Measurements from ENCODE around the gene N4BP2L2. TPM values are rescaled to one million over a fixed set of nuclear protein-coding genes. Genes with fewer than 3 reads are reported as not detected.

Gene N4BP2L2
- total and polyA plus RNA-seq, 2 of the 8 experiments (the other 6 are each of a cell fraction or from before 2014, with no cell fraction given): 14.6 to 67.6 TPM

DNA sequence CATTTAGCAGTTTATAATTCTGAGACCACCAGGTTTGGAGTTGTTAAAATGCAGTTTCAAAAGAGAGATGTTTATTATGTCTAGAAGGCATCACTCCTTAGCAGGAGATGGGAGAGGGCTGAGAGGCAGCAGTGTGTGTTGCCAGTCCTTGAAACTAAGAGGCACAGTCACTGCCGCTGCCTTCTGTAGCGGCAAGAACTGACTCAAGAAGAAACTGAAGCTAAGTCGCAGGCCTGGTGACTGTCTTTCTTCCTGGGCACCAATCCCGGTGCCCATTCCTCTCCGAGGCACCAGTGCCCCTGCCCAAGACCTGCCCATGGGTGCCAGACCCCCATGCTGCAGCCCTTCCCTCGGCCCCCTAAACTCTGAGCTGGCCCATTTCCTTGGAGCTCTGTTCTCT lies 130.7 kb downstream of the N4BP2L2 start (continued):
- TF ChIP-seq, protein P1, sequence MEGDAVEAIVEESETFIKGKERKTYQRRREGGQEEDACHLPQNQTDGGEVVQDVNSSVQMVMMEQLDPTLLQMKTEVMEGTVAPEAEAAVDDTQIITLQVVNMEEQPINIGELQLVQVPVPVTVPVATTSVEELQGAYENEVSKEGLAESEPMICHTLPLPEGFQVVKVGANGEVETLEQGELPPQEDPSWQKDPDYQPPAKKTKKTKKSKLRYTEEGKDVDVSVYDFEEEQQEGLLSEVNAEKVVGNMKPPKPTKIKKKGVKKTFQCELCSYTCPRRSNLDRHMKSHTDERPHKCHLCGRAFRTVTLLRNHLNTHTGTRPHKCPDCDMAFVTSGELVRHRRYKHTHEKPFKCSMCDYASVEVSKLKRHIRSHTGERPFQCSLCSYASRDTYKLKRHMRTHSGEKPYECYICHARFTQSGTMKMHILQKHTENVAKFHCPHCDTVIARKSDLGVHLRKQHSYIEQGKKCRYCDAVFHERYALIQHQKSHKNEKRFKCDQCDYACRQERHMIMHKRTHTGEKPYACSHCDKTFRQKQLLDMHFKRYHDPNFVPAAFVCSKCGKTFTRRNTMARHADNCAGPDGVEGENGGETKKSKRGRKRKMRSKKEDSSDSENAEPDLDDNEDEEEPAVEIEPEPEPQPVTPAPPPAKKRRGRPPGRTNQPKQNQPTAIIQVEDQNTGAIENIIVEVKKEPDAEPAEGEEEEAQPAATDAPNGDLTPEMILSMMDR (IDR thresholded peaks at IDR 0.05; ENCODE audit: control extremely low read depth in 1 of 3, insufficient read depth in 1 of 3, low read depth in 1 of 3, low read length in 3 of 3): no peak
- TF ChIP-seq KDM4A (IDR thresholded peaks at IDR 0.05; ENCODE audit: low read depth, low read length, severe bottlenecking) (no peak), HDAC2 (IDR thresholded peaks at IDR 0.05; ENCODE audit: borderline replicate concordance in 1 of 2, low read depth in 2 of 2, low read length in 2 of 2) (no peak), TAF7 (optimal IDR thresholded peaks at IDR 0.05; ENCODE audit: borderline replicate concordance, low read depth, low read length) (no peak), RFX5 (IDR thresholded peaks at IDR 0.05; ENCODE audit: borderline replicate concordance, low read depth, low read length) (no peak), MAFK (IDR thresholded peaks at IDR 0.05; ENCODE audit: low read depth, low read length) (no peak), RNF2 (IDR thresholded peaks at IDR 0.05; ENCODE audit: borderline replicate concordance, low read depth, low read length, missing control alignments, poor library complexity, severe bottlenecking) (no peak)
